HCT116 (cell line): Measurements from ENCODE around the gene GPN1. TPM values are rescaled to one million over a fixed set of nuclear protein-coding genes. Genes with fewer than 3 reads are reported as not detected.

Source experiments
- ATAC-seq: fragments of 200-7000 bp; cut with Tn5 transposase; 2 replicates; pipeline ENCODE4 v1.9.1; 2020; ENCODE audit warnings: mild to moderate bottlenecking, moderate library complexity
- BruUV-seq: library from RNA; stranded (reverse); fragments of 400-500 nt; replicated peaks from 2 replicates; lab custom pipeline; 2021; lab: Mats Ljungman, UMichigan
- CTCF ChIA-PET: fragments of 300-600 bp; sonication (Branson Sonifier 250); formaldehyde crosslinking; loops from one replicate; lab custom pipeline; 2021; ENCODE audit warnings: antibody characterized with exemption; lab: Charles Lee
- POLR2A ChIA-PET: fragments of 300-600, 350-600 bp; sonication (Branson Sonifier 250); formaldehyde crosslinking; loops from one replicate; lab custom pipeline; 2021; ENCODE audit warnings: antibody characterized with exemption; lab: Charles Lee
- RAD21 ChIA-PET, 2 experiments: fragments of 300-600 bp; sonication (Branson Sonifier 250); formaldehyde crosslinking; loops; one replicate each; lab custom pipeline; 2023; ENCODE audit warnings: low total read pairs in 2 of 2; ENCODE audit not compliant: uncharacterized antibody in 2 of 2, unreplicated experiment in 2 of 2, low non-redundant PET in 1 of 2; lab: Charles Lee
- DNase-seq: peaks from one replicate; pipeline ENCODE4 v3.0.0-alpha.2; 2010; ENCODE audit warnings: low read depth, low spot score
- H2AFZ ChIP-seq: fragments of 200-600 bp; shearing (Covaris generic), sonication (generic); 2 replicates; pipeline ENCODE4 v1.6.1; 2017; ENCODE audit warnings: low read depth, mixed run types, mixed read lengths, antibody characterized with exemption, low read length; ENCODE audit not compliant: poor library complexity, severe bottlenecking
- H3K27ac ChIP-seq: 2 replicates; pipeline ENCODE4 v1.5.1; 2012; ENCODE audit warnings: low read depth, low read length
- H3K27me3 ChIP-seq: fragments of 200-600 bp; sonication (generic); 2 replicates; pipeline ENCODE4 v1.6.1; 2016; ENCODE audit warnings: mixed run types, low read length, mixed read lengths; ENCODE audit not compliant: insufficient read depth
- H3K36me3 ChIP-seq, 2 experiments: fragments of 200-500 bp in 1 of 2; fragments of 200-600 bp in 1 of 2; sonication (Bioruptor generic) in 1 of 2; sonication (generic) in 1 of 2; 2 replicates each; pipeline versions ENCODE4 v1.5.1 to v1.6.1; 2014 to 2016; ENCODE audit warnings: low read length in 2 of 2, inconsistent platforms in 1 of 2, mixed read lengths in 1 of 2, mixed run types in 1 of 2; ENCODE audit not compliant: insufficient read depth in 2 of 2, control insufficient read depth in 1 of 2
- H3K4me1 ChIP-seq, 2 experiments: fragments of 200-600 bp in 1 of 2; sonication (generic) in 1 of 2; 2 replicates each; pipeline versions ENCODE4 v1.5.1 to v1.6.1; 2012 to 2017; ENCODE audit warnings: low read length in 2 of 2, inconsistent platforms in 1 of 2, mild to moderate bottlenecking in 1 of 2, mixed read lengths in 1 of 2, mixed run types in 1 of 2, moderate library complexity in 1 of 2; ENCODE audit not compliant: insufficient read depth in 2 of 2, control insufficient read depth in 1 of 2
- H3K4me2 ChIP-seq: fragments of 200-600 bp; sonication (generic); 2 replicates; pipeline ENCODE4 v1.6.1; 2017; ENCODE audit warnings: mixed run types, low read length, mixed read lengths
- H3K4me3 ChIP-seq, 2 experiments: fragments of 200-600 bp in 1 of 2; sonication (generic) in 1 of 2; replicated peaks in 1 of 2; 2 replicates each; pipeline ENCODE4 v1.5.1; 2011 to 2016; ENCODE audit warnings: low read length in 2 of 2, control low read depth in 1 of 2, low read depth in 1 of 2, mild to moderate bottlenecking in 1 of 2, mixed read lengths in 1 of 2, mixed run types in 1 of 2
- H3K79me2 ChIP-seq: fragments of 200-600 bp; sonication (generic); 2 replicates; pipeline ENCODE4 v1.6.1; 2017; ENCODE audit warnings: mild to moderate bottlenecking, mixed run types, low read length, moderate library complexity, mixed read lengths; ENCODE audit not compliant: insufficient read depth
- H3K9ac ChIP-seq: fragments of 200-600 bp; sonication (generic); 2 replicates; pipeline ENCODE4 v1.6.1; 2016; ENCODE audit warnings: low read length, mixed read lengths
- H3K9me2 ChIP-seq: fragments of 200-600 bp; sonication (generic), shearing (Covaris generic); 2 replicates; pipeline ENCODE4 v1.6.1; 2017; ENCODE audit warnings: mixed run types, mild to moderate bottlenecking, moderate library complexity; ENCODE audit not compliant: insufficient read depth
- H3K9me3 ChIP-seq, 2 experiments: fragments of 200-500 bp in 1 of 2; fragments of 200-600 bp in 1 of 2; sonication (Bioruptor generic) in 1 of 2; sonication (generic) in 1 of 2; 2 replicates each; pipeline ENCODE4 v1.6.1; 2014 to 2017; ENCODE audit warnings: low read length in 2 of 2, mixed read lengths in 2 of 2, inconsistent platforms in 1 of 2, low read depth in 1 of 2, mild to moderate bottlenecking in 1 of 2, mixed run types in 1 of 2, moderate library complexity in 1 of 2; ENCODE audit not compliant: control insufficient read depth in 1 of 2, insufficient read depth in 1 of 2
- H4K20me1 ChIP-seq: fragments of 200-600 bp; sonication (generic), shearing (Covaris generic); 2 replicates; pipeline ENCODE4 v1.6.1; 2017; ENCODE audit warnings: mixed run types, mild to moderate bottlenecking, moderate library complexity; ENCODE audit not compliant: insufficient read depth
- CBX3 ChIP-seq: IDR thresholded peaks from 2 replicates; pipeline ENCODE4 v1.6.1; 2012; ENCODE audit warnings: low read depth
- EZH2phosphoT487 ChIP-seq: fragments of 200-600 bp; IDR thresholded peaks from 2 replicates; pipeline ENCODE4 v1.6.1; 2018; ENCODE audit warnings: antibody characterized with exemption, borderline replicate concordance
- POLR2A ChIP-seq: IDR thresholded peaks from 2 replicates; pipeline ENCODE4 v1.7.0; 2011; ENCODE audit warnings: borderline replicate concordance; ENCODE audit not compliant: insufficient read depth, insufficient read length; ENCODE audit errors: extremely low read depth
- POLR2AphosphoS5 ChIP-seq: IDR thresholded peaks from 2 replicates; pipeline ENCODE4 v1.6.1; 2011; ENCODE audit warnings: mild to moderate bottlenecking, low read depth, low read length, moderate library complexity
- RAD21 ChIP-seq: IDR thresholded peaks from 2 replicates; pipeline ENCODE4 v1.6.1; 2012; ENCODE audit warnings: low read depth, mild to moderate bottlenecking
- SIN3A ChIP-seq: IDR thresholded peaks from 2 replicates; pipeline ENCODE4 v1.6.1; 2012; ENCODE audit warnings: low read depth
- SRF ChIP-seq: IDR thresholded peaks from 2 replicates; pipeline ENCODE4 v1.6.1; 2012; ENCODE audit warnings: low read depth
- intact Hi-C: fragments of 100-400 bp; cut with micrococcal nuclease; formaldehyde crosslinking; loops from 2 replicates; pipeline ENCODE4 v1.10.0; 2022
- total RNA-seq: library from RNA; stranded (reverse); gene quantifications from one replicate; pipeline ENCODE4 v1.2.1, GENCODE V29; 2021; ENCODE audit not compliant: unreplicated experiment
- TF ChIP-seq, protein P1 (sequence below): IDR thresholded peaks from 2 replicates; pipeline ENCODE4 v1.6.1; 2012; ENCODE audit warnings: low read depth
- TF ChIP-seq, protein P2 (sequence below), 3 experiments: fragments of 200-600 bp in 1 of 3; sonication (generic) in 1 of 3; IDR thresholded peaks in 2 of 3; conservative IDR thresholded peaks in 1 of 3; 2 replicates each; pipeline ENCODE4 v1.5.1; 2012 to 2017; ENCODE audit warnings: low read depth in 2 of 3, low read length in 2 of 3, antibody characterized with exemption in 1 of 3, borderline replicate concordance in 1 of 3, control low read depth in 1 of 3, mild to moderate bottlenecking in 1 of 3, mixed read lengths in 1 of 3, mixed run types in 1 of 3, moderate library complexity in 1 of 3; ENCODE audit not compliant: insufficient read depth in 1 of 3

GPN1 gene
- total RNA-seq, 1 experiment from 2014 or later = 34.3 TPM

GRCh38 chr2:27615316-27615715 is 13.5 kb upstream of the GPN1 start (continued):
- TF ChIP-seq, protein P1, sequence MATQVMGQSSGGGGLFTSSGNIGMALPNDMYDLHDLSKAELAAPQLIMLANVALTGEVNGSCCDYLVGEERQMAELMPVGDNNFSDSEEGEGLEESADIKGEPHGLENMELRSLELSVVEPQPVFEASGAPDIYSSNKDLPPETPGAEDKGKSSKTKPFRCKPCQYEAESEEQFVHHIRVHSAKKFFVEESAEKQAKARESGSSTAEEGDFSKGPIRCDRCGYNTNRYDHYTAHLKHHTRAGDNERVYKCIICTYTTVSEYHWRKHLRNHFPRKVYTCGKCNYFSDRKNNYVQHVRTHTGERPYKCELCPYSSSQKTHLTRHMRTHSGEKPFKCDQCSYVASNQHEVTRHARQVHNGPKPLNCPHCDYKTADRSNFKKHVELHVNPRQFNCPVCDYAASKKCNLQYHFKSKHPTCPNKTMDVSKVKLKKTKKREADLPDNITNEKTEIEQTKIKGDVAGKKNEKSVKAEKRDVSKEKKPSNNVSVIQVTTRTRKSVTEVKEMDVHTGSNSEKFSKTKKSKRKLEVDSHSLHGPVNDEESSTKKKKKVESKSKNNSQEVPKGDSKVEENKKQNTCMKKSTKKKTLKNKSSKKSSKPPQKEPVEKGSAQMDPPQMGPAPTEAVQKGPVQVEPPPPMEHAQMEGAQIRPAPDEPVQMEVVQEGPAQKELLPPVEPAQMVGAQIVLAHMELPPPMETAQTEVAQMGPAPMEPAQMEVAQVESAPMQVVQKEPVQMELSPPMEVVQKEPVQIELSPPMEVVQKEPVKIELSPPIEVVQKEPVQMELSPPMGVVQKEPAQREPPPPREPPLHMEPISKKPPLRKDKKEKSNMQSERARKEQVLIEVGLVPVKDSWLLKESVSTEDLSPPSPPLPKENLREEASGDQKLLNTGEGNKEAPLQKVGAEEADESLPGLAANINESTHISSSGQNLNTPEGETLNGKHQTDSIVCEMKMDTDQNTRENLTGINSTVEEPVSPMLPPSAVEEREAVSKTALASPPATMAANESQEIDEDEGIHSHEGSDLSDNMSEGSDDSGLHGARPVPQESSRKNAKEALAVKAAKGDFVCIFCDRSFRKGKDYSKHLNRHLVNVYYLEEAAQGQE = no peak
- TF ChIP-seq POLR2A = no peak

DNA sequence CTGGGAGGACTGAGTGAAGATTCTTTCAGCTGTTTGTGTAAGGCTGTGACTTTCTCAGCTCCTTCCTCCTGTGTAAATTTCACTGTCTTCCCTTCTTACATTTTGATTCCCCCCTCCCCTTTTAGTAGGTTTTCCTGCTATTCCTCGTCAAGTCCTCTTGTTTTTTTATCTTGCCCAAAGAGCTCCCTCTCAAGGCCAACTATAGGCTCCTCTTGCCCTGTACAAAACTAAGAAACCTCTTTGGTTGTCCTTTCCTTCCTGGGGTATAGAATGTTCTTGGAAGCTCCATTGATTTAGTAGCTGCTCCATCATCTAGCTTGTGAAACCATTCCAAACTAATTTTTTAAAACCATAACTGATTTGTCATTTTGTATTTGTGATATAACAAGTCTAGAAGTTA is 7.3 kb upstream of the GPN1 start:
- H3K4me2 ChIP-seq = no peak overlapping the region
- CTCF ChIA-PET = interaction anchor here (1.0 kb wide), 1 partner anchor 17 kb away, joined by 3 read pairs; no protein-coding TSS in a partner anchor
- H3K4me3 ChIP-seq = no peak overlapping the region
- no peaks in the 10 kb centered on the region for H3K9me3 ChIP-seq
- no peak for TF ChIP-seq POLR2AphosphoS5
- TF ChIP-seq, protein P2, sequence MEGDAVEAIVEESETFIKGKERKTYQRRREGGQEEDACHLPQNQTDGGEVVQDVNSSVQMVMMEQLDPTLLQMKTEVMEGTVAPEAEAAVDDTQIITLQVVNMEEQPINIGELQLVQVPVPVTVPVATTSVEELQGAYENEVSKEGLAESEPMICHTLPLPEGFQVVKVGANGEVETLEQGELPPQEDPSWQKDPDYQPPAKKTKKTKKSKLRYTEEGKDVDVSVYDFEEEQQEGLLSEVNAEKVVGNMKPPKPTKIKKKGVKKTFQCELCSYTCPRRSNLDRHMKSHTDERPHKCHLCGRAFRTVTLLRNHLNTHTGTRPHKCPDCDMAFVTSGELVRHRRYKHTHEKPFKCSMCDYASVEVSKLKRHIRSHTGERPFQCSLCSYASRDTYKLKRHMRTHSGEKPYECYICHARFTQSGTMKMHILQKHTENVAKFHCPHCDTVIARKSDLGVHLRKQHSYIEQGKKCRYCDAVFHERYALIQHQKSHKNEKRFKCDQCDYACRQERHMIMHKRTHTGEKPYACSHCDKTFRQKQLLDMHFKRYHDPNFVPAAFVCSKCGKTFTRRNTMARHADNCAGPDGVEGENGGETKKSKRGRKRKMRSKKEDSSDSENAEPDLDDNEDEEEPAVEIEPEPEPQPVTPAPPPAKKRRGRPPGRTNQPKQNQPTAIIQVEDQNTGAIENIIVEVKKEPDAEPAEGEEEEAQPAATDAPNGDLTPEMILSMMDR (IDR thresholded peaks at IDR 0.05 in 2 of 3, conservative IDR thresholded peaks at IDR 0.05 in 1 of 3; ENCODE audit: borderline replicate concordance in 1 of 3, insufficient read depth in 1 of 3, low read depth in 2 of 3, low read length in 2 of 3) = peak; percentile 5 to 24 (median 6); a peak in 1 of 6 replicates
- TF ChIP-seq EZH2phosphoT487 = no peak
- TF ChIP-seq RAD21 = peak; percentile 16; the same call in 1 of the 2 replicates
- TF ChIP-seq CBX3 = no peak
- TF ChIP-seq SRF = no peak
- TF ChIP-seq SIN3A = no peak
- TF ChIP-seq, all 23 proteins: peak for 2
- ATAC-seq = no peak
- Histone ChIP-seq H4K20me1 (no peaks in the 10 kb centered on the region), H3K9ac (no peak overlapping the region), H3K79me2 (no peaks in the 10 kb centered on the region), H3K4me1 (peaks cover 0 to 8% of the 10 kb centered on the region in 2 experiments; a peak in 1 of 4 replicates), H3K27me3 (no peaks in the 10 kb centered on the region), H3K36me3 (peaks cover 46 to 51% of the 10 kb centered on the region in 2 experiments; a peak in 3 of 4 replicates), H3K27ac (no peak overlapping the region), H3K9me2 (no peaks in the 10 kb centered on the region), H2AFZ (no peak overlapping the region)
- DNase-seq = no peak
- POLR2A ChIA-PET = no interaction called here
- RAD21 ChIA-PET = no interaction called here
- BruUV-seq = no TSS peak
- intact Hi-C loops = loop anchor here (10.0 kb wide), 1 partner anchor 177 kb away; the partner anchor contains the start of gene KRTCAP3
